ENCODE results near the gene UHMK1.
A peak's percentile ranks its signal among the peaks of the same experiment; 100 is the strongest.

The UHMK1 gene

DNA sequence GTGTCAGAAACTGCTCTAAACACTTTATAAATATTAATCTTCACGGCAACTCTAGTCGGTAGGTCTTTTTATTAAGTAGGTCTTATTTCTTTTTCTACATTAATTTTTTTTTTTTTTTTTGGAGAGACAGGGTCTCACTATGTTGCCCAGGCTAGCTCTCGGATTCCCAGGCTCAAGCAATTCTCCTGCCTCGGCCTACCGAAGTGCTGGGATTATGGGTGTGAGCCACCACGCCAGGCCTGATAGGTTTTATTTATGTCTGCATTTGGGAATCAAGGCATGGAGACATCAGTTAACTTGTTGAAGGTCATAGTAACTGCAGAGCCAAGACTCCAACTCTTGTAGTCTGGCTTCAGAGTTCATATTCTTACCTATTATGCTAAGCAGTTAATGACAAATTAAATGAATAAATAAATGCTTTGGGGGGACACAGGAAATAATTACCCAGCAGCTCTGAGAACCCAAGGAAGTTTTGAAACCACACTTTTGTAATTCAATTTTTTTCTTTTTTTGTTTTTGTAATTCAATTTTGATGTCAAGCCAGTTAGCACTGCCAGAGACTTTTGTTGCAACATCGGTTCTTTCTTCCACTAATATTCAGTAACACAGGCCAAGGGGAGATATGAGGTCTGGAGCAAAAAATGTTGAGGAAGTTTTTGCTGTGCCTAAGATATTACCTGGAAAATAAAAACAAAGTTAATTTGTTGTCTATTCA lies 54.5 kb downstream of the UHMK1 start:
- no peak overlapping the region for H3K4me3 ChIP-seq (ENCODE audit: low read length)
- no peaks in the 10 kb centered on the region for H3K27me3 ChIP-seq (ENCODE audit: control insufficient read depth, insufficient read depth, low read length)
- peaks cover 26% of the 10 kb centered on the region for H3K4me1 ChIP-seq (ENCODE audit: control insufficient read depth, insufficient read depth, low read length)
- H3K9me3 ChIP-seq (replicated peaks; ENCODE audit: low read length), result no peaks in the 10 kb centered on the region
- no peak overlapping the region for H3K9ac ChIP-seq (ENCODE audit: low read depth, low read length)
- H3K4me2 ChIP-seq (ENCODE audit: low read length), result no peak overlapping the region
- no peaks in the 10 kb centered on the region for H3K36me3 ChIP-seq (ENCODE audit: insufficient read depth, low read length)

DNA sequence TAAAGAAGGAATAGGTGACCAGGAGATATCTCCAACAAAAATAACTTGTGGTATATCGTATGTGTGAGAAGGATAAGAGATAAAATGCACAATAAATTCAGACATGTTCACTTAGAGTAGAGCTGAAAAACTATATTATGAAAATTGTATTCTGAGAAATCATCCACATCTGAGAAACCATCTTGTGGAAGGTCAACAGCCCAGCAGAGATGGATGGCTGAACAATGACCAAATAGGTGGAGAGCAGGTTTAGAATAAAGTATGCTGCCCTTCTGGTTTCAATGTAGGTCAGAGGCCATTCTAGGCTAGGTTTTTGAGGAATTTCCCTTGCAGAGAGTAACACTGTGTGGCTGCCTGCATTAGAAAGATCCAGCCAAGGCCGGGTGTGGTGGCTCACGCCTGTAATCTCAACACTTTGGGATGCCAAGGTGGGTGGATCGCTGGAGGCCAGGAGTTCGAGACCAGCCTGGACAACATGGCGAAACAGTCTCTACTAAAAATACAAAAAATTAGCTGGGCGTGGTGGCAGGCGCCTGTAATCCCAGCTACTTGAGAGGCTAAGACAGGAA lies 55.1 kb downstream of the UHMK1 start:
- Histone ChIP-seq H3K4me3 (ENCODE audit: low read length) (no peak overlapping the region), H3K9me3 (replicated peaks; ENCODE audit: low read length) (no peaks in the 10 kb centered on the region), H3K36me3 (ENCODE audit: insufficient read depth, low read length) (no peaks in the 10 kb centered on the region), H3K4me1 (ENCODE audit: control insufficient read depth, insufficient read depth, low read length) (peaks cover 26% of the 10 kb centered on the region), H3K9ac (ENCODE audit: low read depth, low read length) (no peak overlapping the region), H3K27me3 (ENCODE audit: control insufficient read depth, insufficient read depth, low read length) (no peaks in the 10 kb centered on the region), H3K4me2 (ENCODE audit: low read length) (no peak overlapping the region)

DNA sequence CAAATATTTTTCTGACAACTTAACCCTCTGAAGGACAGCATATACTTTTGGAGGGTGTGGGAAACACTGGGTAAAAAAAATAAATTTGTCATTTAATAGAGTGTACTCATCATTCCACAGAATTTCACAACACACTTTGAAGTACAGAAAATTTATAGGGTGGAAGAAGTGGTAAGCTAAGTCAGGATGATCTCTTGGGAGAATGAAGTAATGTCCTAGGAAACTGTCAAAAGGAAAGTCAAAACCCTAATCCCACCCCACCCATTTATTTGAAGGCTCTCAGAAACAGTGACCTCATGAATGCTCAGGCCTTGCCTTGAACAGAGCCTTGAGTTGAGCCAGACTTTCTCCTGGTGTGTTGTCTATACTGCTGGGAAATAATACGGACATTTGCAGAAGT lies 56.6 kb downstream of the UHMK1 start:
- no peaks in the 10 kb centered on the region for H3K36me3 ChIP-seq (ENCODE audit: insufficient read depth, low read length)
- H3K4me3 ChIP-seq (ENCODE audit: low read length), result no peak overlapping the region
- H3K27me3 ChIP-seq (ENCODE audit: control insufficient read depth, insufficient read depth, low read length), result no peaks in the 10 kb centered on the region
- peak overlapping the region; percentile 2 for H3K4me2 ChIP-seq (ENCODE audit: low read length)
- no peak overlapping the region for H3K9ac ChIP-seq (ENCODE audit: low read depth, low read length)
- peaks cover 20% of the 10 kb centered on the region for H3K4me1 ChIP-seq (ENCODE audit: control insufficient read depth, insufficient read depth, low read length)
- H3K9me3 ChIP-seq (replicated peaks; ENCODE audit: low read length), result no peaks in the 10 kb centered on the region

DNA sequence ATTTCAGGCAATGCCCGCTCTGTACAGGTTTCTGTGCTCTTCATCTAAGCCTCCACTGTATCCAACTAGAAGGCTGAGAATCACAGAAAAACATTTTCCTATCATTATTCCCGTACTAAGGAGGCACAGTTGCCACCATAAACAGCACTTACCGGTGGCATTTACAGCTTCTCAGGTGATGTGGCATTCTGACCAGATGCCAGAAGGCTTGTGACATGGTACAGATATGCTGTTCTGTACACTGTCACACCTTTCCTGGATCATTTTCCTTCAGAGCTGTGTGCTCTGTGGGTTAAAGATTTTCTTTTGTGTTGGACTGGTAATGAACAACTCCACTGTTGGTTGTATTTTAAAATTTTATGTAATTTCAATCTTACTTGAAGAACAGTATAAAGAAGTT lies 59.9 kb downstream of the UHMK1 start:
- Histone ChIP-seq H3K9ac (ENCODE audit: low read depth, low read length) (no peak overlapping the region), H3K4me1 (ENCODE audit: control insufficient read depth, insufficient read depth, low read length) (peaks cover 21% of the 10 kb centered on the region), H3K4me2 (ENCODE audit: low read length) (no peak overlapping the region), H3K27me3 (ENCODE audit: control insufficient read depth, insufficient read depth, low read length) (no peaks in the 10 kb centered on the region), H3K4me3 (ENCODE audit: low read length) (no peak overlapping the region), H3K36me3 (ENCODE audit: insufficient read depth, low read length) (no peaks in the 10 kb centered on the region), H3K9me3 (replicated peaks; ENCODE audit: low read length) (no peaks in the 10 kb centered on the region)

DNA sequence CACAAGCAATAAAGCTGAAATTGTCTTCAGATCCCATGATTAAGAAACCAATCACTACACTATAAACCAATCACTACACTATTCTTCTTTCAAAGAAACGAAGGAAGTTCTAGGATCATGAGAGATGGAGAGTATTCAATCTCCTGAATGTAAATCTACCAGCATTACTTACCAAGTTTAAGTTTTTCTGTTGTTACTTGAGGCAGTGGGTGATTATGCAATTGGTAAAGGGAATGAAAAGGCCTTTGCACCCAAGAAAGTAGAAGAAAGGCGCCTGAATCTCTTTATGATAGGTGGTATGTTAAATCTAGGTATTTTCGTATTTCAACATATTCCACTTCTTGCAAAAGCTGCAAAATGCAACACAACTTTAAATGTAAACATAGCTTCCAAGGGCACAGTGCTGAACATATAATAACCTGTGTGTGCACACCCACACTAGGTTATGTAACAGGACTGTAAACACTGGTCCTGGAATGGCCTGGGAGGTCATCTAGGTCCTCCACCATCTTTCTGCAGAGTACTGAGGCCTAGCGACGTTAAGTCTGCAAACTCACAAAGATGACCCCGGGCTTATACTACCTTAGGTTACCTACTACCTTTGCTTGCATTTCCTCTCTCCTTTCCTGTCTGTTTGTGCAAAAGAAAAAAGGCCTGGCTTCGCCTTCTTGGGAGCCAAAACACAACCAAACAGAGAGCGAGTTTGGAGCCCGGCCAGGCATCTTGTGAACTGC lies 62.9 kb downstream of the UHMK1 start:
- peak overlapping the region; percentile 94 for H3K9ac ChIP-seq (ENCODE audit: low read depth, low read length)
- peaks cover 29% of the 10 kb centered on the region for H3K4me1 ChIP-seq (ENCODE audit: control insufficient read depth, insufficient read depth, low read length)
- H3K36me3 ChIP-seq (ENCODE audit: insufficient read depth, low read length), result peaks cover 3% of the 10 kb centered on the region
- peak overlapping the region; percentile 95 for H3K4me2 ChIP-seq (ENCODE audit: low read length)
- H3K4me3 ChIP-seq (ENCODE audit: low read length), result peak overlapping the region; percentile 83
- no peaks in the 10 kb centered on the region for H3K9me3 ChIP-seq (replicated peaks; ENCODE audit: low read length)
- no peaks in the 10 kb centered on the region for H3K27me3 ChIP-seq (ENCODE audit: control insufficient read depth, insufficient read depth, low read length)

DNA sequence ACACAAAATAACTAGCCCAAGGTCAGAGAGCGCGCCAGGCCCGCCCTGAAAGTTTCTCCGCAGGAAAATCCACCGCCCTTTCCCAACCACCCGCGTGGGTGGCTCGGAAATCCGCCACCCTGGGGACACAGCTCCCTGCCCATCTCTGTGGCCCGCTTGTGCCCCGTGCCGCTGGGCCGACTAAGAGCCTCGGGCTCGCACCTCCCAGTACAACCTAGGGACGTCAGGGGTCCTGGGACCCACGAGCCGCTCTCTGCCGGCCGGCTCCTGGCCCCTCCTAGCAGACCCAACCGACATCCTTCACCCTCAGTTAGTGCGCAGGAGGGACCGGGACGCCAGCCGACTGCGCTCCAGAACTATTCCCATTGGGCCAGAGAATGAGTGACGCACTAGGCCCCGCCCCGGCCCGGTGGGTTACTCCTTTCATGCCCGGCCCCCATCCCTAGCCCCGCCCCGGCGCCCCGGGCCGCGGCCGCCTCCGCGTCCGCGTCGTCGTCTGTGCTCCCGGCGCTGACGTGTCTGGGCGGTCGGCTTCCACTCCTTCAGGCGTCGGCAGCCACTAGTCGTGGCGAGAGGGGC lies 63.5 kb downstream of the UHMK1 start:
- peak overlapping the region; percentile 94 for H3K9ac ChIP-seq (ENCODE audit: low read depth, low read length)
- H3K27me3 ChIP-seq (ENCODE audit: control insufficient read depth, insufficient read depth, low read length), result no peaks in the 10 kb centered on the region
- H3K4me2 ChIP-seq (ENCODE audit: low read length), result peak overlapping the region; percentile 95
- peaks cover 36% of the 10 kb centered on the region for H3K4me1 ChIP-seq (ENCODE audit: control insufficient read depth, insufficient read depth, low read length)
- no peaks in the 10 kb centered on the region for H3K9me3 ChIP-seq (replicated peaks; ENCODE audit: low read length)
- peaks cover 10% of the 10 kb centered on the region for H3K36me3 ChIP-seq (ENCODE audit: insufficient read depth, low read length)
- peak overlapping the region; percentile 83 for H3K4me3 ChIP-seq (ENCODE audit: low read length)

DNA sequence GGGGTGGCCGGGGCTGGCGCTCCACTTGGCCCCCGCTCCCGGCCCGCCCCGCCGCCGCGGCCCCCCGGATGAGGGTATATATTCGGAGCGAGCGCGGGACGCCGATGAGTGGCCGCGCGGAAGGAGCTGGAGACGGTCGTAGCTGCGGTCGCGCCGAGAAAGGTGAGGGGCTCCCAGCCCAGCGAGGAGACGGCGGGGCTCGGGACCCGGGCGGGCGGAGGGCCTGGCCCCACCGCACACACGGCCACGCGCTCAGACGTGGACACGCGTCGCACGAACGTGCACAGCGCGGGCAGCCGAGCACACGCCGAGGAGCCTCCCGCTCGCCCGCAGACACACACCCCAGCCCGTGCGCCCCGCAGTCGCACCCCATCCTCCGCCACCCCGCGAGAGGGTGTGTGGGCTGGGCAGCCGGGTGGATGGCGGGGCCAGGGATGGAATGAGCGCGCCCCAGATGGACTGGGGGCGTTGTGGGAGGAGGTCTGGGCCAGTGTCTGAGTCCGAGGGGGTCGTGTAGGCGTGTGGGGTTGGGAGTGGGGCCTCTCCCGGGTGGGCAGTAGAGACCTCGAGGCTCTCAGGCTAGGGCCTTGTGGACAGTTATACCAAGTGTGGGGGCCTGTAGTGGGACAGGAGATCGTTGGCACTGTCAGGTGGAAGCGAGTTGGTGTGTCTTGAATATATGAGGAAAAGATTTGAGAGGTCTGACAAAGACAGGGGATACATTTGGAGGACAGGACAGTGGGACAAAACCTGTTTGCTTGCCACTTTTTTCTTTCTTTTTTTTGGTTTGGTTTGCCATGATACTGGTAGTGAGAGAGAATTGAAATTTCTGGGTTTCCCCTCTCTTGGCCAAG lies 64.2 kb downstream of the UHMK1 start, which contains the start of gene UAP1:
TSS of gene UAP1 (plus strand) at position 107 of the 854 bp plus-strand sequence. CDS start 4,347 bp downstream, outside the sequence.
- peaks cover 38% of the 10 kb centered on the region for H3K4me1 ChIP-seq (ENCODE audit: control insufficient read depth, insufficient read depth, low read length)
- peak within 1 kb of the TSS; percentile 95 for H3K4me2 ChIP-seq (ENCODE audit: low read length)
- peaks cover 16% of the 10 kb centered on the region for H3K36me3 ChIP-seq (ENCODE audit: insufficient read depth, low read length)
- no peaks in the 10 kb centered on the region for H3K9me3 ChIP-seq (replicated peaks; ENCODE audit: low read length)
- H3K9ac ChIP-seq (ENCODE audit: low read depth, low read length), result peak within 1 kb of the TSS; percentile 94
- H3K27me3 ChIP-seq (ENCODE audit: control insufficient read depth, insufficient read depth, low read length), result no peaks in the 10 kb centered on the region
- H3K4me3 ChIP-seq (ENCODE audit: low read length), result peak within 1 kb of the TSS; percentile 83

DNA sequence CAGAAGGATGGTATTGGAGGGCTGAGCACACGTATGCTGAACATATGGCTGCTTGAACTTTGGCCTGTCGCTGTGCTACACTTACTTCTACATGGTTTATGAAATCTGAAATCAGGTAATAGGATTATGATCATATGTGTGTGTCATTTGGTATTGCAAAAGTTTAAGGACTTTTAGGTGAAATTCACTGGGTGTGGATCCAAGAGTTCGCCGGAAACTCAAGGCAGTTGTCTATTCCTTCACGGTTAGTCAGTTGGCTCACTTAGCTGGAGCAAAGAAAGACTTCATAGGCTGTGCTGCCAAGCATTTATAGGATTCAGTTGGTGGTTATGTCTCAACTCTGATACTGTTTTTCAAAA lies 64.8 kb downstream of the UHMK1 start:
- H3K4me2 ChIP-seq (ENCODE audit: low read length), result peak overlapping the region; percentile 83
- no peaks in the 10 kb centered on the region for H3K27me3 ChIP-seq (ENCODE audit: control insufficient read depth, insufficient read depth, low read length)
- H3K9me3 ChIP-seq (replicated peaks; ENCODE audit: low read length), result no peaks in the 10 kb centered on the region
- H3K9ac ChIP-seq (ENCODE audit: low read depth, low read length), result peak overlapping the region; percentile 94
- peak overlapping the region; percentile 83 for H3K4me3 ChIP-seq (ENCODE audit: low read length)
- H3K36me3 ChIP-seq (ENCODE audit: insufficient read depth, low read length), result peaks cover 22% of the 10 kb centered on the region
- peaks cover 38% of the 10 kb centered on the region for H3K4me1 ChIP-seq (ENCODE audit: control insufficient read depth, insufficient read depth, low read length)

DNA sequence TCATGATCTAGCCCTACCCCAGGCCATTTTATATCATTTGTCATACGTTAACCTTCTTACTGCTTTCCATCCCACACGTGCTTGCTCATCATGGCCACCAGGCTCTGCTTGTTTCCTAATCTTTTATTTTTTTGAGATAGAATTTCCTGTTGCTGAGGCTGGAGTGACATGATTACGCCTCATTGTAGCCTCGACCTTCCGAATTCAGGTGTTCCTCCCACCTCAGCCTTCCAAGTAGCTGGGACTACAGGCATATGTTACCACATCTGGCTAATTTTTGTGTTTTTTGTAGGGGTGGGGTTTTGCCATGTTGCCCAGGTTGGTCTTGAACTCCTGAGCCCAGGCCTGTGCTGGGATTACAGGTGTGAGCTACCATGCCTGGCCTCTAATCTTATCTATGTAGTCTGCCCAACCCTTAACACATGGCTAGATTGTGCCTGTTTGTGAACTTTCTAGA lies 67.2 kb downstream of the UHMK1 start:
- Histone ChIP-seq H3K4me1 (ENCODE audit: control insufficient read depth, insufficient read depth, low read length) (peaks cover 38% of the 10 kb centered on the region), H3K4me3 (ENCODE audit: low read length) (peak overlapping the region; percentile 51), H3K9me3 (replicated peaks; ENCODE audit: low read length) (no peaks in the 10 kb centered on the region), H3K27me3 (ENCODE audit: control insufficient read depth, insufficient read depth, low read length) (no peaks in the 10 kb centered on the region), H3K4me2 (ENCODE audit: low read length) (peak overlapping the region; percentile 83), H3K9ac (ENCODE audit: low read depth, low read length) (peak overlapping the region; percentile 36), H3K36me3 (ENCODE audit: insufficient read depth, low read length) (peaks cover 44% of the 10 kb centered on the region)

DNA sequence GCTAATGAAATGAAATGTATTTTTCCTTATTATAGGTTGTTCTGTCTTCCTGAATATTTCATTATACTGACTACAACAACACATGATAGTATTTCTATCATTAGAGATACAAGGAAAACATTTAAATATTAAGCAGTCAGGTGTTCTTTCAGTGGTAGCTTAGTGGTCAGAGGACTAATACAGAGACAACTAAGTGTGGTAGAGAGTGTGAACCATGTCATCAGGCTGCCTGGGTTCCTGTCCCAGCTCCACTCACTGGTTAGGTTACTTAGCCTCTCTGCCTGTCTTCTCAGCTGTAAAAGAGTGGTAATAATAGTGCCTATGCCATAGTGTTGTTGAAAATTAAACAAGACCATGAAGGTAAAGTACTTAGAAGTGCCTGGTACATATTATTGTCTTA lies 67.8 kb downstream of the UHMK1 start:
- Histone ChIP-seq H3K4me3 (ENCODE audit: low read length) (no peak overlapping the region), H3K27me3 (ENCODE audit: control insufficient read depth, insufficient read depth, low read length) (no peaks in the 10 kb centered on the region), H3K4me1 (ENCODE audit: control insufficient read depth, insufficient read depth, low read length) (peaks cover 38% of the 10 kb centered on the region), H3K9ac (ENCODE audit: low read depth, low read length) (no peak overlapping the region), H3K9me3 (replicated peaks; ENCODE audit: low read length) (no peaks in the 10 kb centered on the region), H3K4me2 (ENCODE audit: low read length) (peak overlapping the region; percentile 83), H3K36me3 (ENCODE audit: insufficient read depth, low read length) (peaks cover 48% of the 10 kb centered on the region)

DNA sequence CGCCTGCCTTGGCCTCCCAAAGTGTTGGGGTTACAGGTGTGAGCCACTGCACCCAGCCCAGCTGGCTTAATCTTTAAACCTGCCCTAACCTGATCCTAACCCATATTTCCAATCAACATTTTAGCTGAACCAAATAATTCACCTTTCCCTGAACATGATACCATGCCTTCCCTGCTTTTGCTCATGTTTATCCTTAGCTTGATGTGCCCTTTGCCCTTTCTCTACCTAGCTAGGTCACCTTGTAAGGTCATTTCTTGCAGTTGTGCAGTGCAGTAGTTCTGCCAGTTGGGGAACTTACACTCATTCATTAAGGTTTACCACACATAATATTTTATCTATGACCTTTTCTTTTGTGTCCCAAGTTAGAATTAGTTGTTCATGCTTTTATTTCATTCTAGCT lies 69.3 kb downstream of the UHMK1 start:
- H3K9ac ChIP-seq (ENCODE audit: low read depth, low read length), result no peak overlapping the region

More for the DNA sequence above, 69.3 kb downstream of the UHMK1 start:
- Histone ChIP-seq H3K27me3 (ENCODE audit: control insufficient read depth, insufficient read depth, low read length) (no peaks in the 10 kb centered on the region), H3K4me3 (ENCODE audit: low read length) (no peak overlapping the region), H3K4me1 (ENCODE audit: control insufficient read depth, insufficient read depth, low read length) (peaks cover 38% of the 10 kb centered on the region), H3K9me3 (replicated peaks; ENCODE audit: low read length) (no peaks in the 10 kb centered on the region), H3K36me3 (ENCODE audit: insufficient read depth, low read length) (peaks cover 61% of the 10 kb centered on the region), H3K4me2 (ENCODE audit: low read length) (no peak overlapping the region)
